Neural cell (in vitro differentiated cells): ENCODE measurements around the gene COL21A1.

Source experiments
- CTCF ChIP-seq: fragments of 450-650 bp; IDR thresholded peaks from 2 replicates; pipeline ENCODE4 v1.5.1; 2014; ENCODE audit warnings: antibody characterized with exemption, mild to moderate bottlenecking, moderate library complexity; ENCODE audit not compliant: poor library complexity, severe bottlenecking
- EP300 ChIP-seq: fragments of 450-650 bp; conservative IDR thresholded peaks from 2 replicates; pipeline ENCODE4 v1.6.1; 2014; ENCODE audit warnings: antibody characterized with exemption, mild to moderate bottlenecking, moderate library complexity; ENCODE audit not compliant: poor library complexity, severe bottlenecking
- EZH2 ChIP-seq: fragments of 200-600, 300-800 bp; shearing (Covaris generic), sonication (generic); IDR thresholded peaks from 2 replicates; pipeline ENCODE4 v1.6.1; 2014; ENCODE audit warnings: antibody characterized with exemption, low read length, borderline replicate concordance, mild to moderate bottlenecking; ENCODE audit not compliant: insufficient read depth, poor library complexity, severe bottlenecking
- MXI1 ChIP-seq: fragments of 450-650 bp; conservative IDR thresholded peaks from 2 replicates; pipeline ENCODE4 v1.6.1; 2014; ENCODE audit warnings: antibody characterized with exemption, mild to moderate bottlenecking; ENCODE audit not compliant: poor library complexity, severe bottlenecking
- POLR2AphosphoS5 ChIP-seq: IDR thresholded peaks from 2 replicates; pipeline ENCODE4 v1.6.1; 2012
- RAD21 ChIP-seq: fragments of 450-650 bp; conservative IDR thresholded peaks from 2 replicates; pipeline ENCODE4 v1.6.1; 2014; ENCODE audit warnings: antibody characterized with exemption, mild to moderate bottlenecking, moderate library complexity
- SMC3 ChIP-seq: fragments of 450-650 bp; conservative IDR thresholded peaks from 2 replicates; pipeline ENCODE4 v1.6.1; 2014; ENCODE audit warnings: antibody characterized with exemption, mild to moderate bottlenecking, moderate library complexity; ENCODE audit not compliant: poor library complexity
- TF ChIP-seq, protein P1 (sequence below): IDR thresholded peaks from 2 replicates; pipeline ENCODE4 v1.6.1; 2012; ENCODE audit warnings: borderline replicate concordance

GRCh38 chr6:56023829-56024228 is 223.6 kb downstream of the COL21A1 start:
- TF ChIP-seq CTCF = no peak
- no peak for TF ChIP-seq RAD21
- no peak for TF ChIP-seq SMC3
- no peak for TF ChIP-seq POLR2AphosphoS5
- TF ChIP-seq, protein P1, sequence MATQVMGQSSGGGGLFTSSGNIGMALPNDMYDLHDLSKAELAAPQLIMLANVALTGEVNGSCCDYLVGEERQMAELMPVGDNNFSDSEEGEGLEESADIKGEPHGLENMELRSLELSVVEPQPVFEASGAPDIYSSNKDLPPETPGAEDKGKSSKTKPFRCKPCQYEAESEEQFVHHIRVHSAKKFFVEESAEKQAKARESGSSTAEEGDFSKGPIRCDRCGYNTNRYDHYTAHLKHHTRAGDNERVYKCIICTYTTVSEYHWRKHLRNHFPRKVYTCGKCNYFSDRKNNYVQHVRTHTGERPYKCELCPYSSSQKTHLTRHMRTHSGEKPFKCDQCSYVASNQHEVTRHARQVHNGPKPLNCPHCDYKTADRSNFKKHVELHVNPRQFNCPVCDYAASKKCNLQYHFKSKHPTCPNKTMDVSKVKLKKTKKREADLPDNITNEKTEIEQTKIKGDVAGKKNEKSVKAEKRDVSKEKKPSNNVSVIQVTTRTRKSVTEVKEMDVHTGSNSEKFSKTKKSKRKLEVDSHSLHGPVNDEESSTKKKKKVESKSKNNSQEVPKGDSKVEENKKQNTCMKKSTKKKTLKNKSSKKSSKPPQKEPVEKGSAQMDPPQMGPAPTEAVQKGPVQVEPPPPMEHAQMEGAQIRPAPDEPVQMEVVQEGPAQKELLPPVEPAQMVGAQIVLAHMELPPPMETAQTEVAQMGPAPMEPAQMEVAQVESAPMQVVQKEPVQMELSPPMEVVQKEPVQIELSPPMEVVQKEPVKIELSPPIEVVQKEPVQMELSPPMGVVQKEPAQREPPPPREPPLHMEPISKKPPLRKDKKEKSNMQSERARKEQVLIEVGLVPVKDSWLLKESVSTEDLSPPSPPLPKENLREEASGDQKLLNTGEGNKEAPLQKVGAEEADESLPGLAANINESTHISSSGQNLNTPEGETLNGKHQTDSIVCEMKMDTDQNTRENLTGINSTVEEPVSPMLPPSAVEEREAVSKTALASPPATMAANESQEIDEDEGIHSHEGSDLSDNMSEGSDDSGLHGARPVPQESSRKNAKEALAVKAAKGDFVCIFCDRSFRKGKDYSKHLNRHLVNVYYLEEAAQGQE = no peak
- no peak for TF ChIP-seq EZH2
- no peak for TF ChIP-seq MXI1
- TF ChIP-seq EP300 = no peak
